AG04449 (cell line): Measurements from ENCODE around the gene JAKMIP3.

Experiments
- CTCF ChIA-PET: fragments of 350-600 bp; formaldehyde crosslinking; extraction: SDS; loops from one replicate; lab custom pipeline; 2021; ENCODE audit warnings: antibody characterized with exemption; lab: Yijun Ruan, JAX
- POLR2A ChIA-PET: fragments of 400-600, 350-600 bp; formaldehyde crosslinking; extraction: SDS; loops from one replicate; lab custom pipeline; 2020; ENCODE audit warnings: antibody characterized with exemption, inconsistent platforms; lab: Yijun Ruan, JAX
- DNase-seq: peaks from one replicate; pipeline ENCODE4 v3.0.0-alpha.2; 2010; ENCODE audit warnings: low read depth, low spot score
- H3K4me3 ChIP-seq: 2 replicates; pipeline ENCODE4 v1.5.1; 2011; ENCODE audit warnings: low read depth, mild to moderate bottlenecking, control low read depth, low read length
- TF ChIP-seq, protein P1 (sequence below): IDR thresholded peaks from one replicate; pipeline ENCODE4 v1.5.1; 2011; ENCODE audit warnings: mild to moderate bottlenecking, moderate library complexity, low read length, control low read depth, inconsistent platforms; ENCODE audit not compliant: insufficient read depth; ENCODE audit errors: missing control alignments

JAKMIP3 gene

DNA sequence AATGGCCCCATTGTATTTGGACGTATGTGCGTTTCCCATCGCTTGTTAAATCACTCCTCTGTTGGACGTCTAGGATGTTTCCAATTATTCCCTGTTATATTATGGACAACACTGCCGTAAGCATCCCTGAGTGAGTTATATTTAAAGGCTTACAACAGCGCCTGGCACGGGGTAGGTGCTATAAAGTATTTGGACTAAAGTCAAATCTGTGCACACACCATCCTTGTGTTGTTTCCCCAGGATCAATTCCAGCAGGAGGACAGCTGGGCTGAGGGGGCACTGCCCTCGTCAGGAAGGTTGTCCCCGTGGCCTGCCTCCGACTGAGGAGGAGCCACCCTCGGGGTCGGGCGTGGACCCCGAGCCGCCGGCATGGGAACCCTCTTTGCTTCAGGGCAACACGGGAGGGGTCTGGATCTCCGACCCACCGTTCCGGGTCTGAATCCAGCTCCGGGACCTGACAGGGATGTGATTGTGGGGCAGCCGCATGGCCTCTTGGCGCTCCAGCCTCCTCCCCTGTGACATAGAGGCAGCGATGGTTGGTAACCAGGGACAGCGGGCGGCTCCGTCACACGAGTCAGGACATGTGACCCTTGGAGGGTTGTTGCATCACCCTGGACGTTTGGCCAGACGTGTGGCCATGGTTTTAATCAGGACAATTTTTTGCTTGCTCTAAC, 1.5 kb upstream of the JAKMIP3 start:
- H3K4me3 ChIP-seq: no peak overlapping the region
- POLR2A ChIA-PET: no interaction called here
- no peak for DNase-seq
- TF ChIP-seq, protein P1, sequence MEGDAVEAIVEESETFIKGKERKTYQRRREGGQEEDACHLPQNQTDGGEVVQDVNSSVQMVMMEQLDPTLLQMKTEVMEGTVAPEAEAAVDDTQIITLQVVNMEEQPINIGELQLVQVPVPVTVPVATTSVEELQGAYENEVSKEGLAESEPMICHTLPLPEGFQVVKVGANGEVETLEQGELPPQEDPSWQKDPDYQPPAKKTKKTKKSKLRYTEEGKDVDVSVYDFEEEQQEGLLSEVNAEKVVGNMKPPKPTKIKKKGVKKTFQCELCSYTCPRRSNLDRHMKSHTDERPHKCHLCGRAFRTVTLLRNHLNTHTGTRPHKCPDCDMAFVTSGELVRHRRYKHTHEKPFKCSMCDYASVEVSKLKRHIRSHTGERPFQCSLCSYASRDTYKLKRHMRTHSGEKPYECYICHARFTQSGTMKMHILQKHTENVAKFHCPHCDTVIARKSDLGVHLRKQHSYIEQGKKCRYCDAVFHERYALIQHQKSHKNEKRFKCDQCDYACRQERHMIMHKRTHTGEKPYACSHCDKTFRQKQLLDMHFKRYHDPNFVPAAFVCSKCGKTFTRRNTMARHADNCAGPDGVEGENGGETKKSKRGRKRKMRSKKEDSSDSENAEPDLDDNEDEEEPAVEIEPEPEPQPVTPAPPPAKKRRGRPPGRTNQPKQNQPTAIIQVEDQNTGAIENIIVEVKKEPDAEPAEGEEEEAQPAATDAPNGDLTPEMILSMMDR: no peak
- CTCF ChIA-PET: interaction anchor here (0.7 kb wide), 1 partner anchor 41 kb away, joined by 3 read pairs; no protein-coding TSS in a partner anchor

DNA sequence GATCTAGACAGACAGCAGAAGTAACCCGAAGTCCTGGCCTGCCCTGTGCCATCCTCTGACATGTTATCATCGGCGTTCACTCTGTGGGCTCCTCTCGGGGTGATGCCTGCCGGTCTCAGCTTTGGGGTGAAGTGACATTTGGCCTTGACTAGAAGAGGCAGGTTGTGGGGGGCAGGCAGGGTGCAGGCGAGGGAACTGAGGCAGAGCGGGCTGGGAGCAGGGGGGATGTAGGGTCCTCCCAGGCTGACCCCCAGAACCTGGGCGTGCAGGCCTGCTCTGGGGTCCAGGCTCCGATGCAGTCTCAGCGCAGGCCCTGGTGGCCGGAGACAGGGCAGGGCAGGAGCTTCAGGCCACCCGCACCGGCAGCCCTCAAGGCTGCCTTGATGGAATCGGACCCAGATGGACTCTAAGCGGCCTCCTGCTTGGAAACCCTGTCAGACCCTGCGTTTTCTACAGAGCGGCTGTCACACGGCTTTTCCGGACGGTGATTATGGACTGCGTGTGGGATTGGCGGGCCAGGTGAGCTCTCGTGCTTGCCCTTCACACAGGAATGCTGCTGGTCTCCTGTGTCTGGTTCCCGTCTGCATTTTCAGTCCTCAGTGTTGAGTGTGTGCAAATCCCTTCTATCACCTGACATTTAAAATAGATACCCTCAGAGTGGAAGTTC, 842 bp upstream of the JAKMIP3 start:
- TF ChIP-seq, protein P1: no peak
- CTCF ChIA-PET: interaction anchor here (0.5 to 1.4 kb wide), 3 partner anchors 42 to 78 kb away, joined by 3 to 4 read pairs (median 4); no protein-coding TSS in a partner anchor
- H3K4me3 ChIP-seq: peak overlapping the region; percentile 62
- POLR2A ChIA-PET: no interaction called here
- DNase-seq: no peak

DNA sequence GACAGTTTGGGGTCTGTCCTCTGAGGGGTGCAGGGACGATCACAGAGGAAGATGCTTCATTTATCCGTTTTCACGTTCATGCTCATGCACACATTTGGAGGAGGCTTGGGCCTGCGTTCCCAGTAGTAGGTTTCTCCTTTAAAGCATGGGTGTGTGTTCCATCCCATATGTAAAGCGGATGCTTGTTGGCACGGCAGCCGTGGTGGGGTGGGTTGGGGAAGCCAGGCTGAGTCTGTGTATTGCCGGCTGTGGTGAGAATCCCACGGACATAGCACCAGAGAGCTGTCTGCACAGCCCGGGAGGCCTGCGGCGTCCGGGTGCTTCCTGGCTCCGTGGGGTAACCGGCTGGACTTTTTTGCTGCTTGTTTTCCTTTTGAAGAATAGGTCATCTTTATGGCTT, 440 bp downstream of the JAKMIP3 start:
- POLR2A ChIA-PET: interaction anchor here (0.7 kb wide), 1 partner anchor 85 kb away, joined by 4 read pairs; the partner anchor contains the start of gene BNIP3
- H3K4me3 ChIP-seq: peak overlapping the region; percentile 62
- DNase-seq: no peak
- CTCF ChIA-PET: interaction anchor here (1.1 to 1.4 kb wide), 4 partner anchors 11 to 77 kb away, joined by 3 to 4 read pairs (median 3); no protein-coding TSS in a partner anchor
- TF ChIP-seq, protein P1: no peak

DNA sequence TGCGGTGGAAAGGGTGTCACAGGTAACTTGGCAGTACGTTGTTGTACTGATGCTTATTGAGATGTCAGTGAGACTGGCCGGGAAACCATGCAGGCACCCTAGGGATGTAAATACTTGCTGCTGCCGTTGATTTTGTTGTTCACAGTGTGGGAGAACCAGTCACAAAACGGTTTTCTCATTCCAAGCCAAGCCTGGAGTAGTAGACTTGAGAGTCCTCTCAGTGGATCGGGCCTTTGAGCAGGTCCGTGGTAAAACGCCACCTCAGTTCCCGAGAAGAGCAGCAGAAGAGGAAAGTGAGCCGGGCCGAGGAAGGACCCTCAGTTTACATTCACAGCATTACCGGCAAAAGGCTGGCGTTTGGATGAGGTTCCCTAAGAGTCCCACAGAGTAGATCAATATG, 1.1 kb downstream of the JAKMIP3 start:
- TF ChIP-seq, protein P1: no peak
- POLR2A ChIA-PET: no interaction called here
- H3K4me3 ChIP-seq: peak overlapping the region; percentile 62
- CTCF ChIA-PET: interaction anchor here (1.3 kb wide), 1 partner anchor 44 kb away, joined by 3 read pairs; no protein-coding TSS in a partner anchor
- no peak for DNase-seq

DNA sequence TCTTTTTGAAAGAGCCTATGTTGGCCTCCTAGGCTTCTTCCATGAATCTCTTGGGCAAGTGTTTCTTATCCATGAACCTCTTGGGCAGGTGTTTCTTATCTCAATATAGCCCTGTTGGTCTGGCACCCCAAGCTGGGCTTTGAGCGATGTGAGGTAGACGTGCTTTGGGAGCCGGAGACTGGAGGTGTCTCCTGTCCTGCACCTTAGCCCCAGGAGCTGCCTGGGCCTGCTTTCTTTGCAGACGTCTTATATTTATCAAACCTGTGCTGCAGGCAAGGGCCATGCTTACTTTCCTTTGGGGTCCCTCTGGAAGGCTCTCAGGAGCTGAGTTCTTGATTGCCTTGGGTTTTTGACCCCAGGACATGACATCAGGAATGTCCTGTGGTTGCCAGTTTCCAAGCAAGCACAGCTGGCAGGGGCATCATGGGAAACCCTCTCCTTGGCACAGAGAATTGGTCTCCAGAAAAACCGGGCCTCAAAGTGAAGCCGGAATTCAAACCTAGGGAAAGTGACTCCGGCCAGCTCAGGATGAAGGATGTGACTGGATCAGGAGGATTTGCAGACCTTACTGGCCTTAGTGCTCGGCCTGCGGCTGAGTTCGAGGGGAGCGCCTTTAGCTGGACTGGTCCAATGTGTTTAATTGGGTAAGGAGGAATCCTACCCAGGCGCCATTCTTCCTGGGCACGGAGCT, 2.8 kb downstream of the JAKMIP3 start:
- TF ChIP-seq, protein P1: no peak
- POLR2A ChIA-PET: no interaction called here
- H3K4me3 ChIP-seq: no peak overlapping the region
- DNase-seq: no peak
- CTCF ChIA-PET: no interaction called here
